Activated naive CD8-positive, alpha-beta T cell (primary cell): ENCODE measurements around the gene SAMD1.

Experiments used
- H3K27ac Mint-ChIP-seq: one replicate; pipeline ENCODE4 v1.8.0; 2021; ENCODE audit warnings: mixed read lengths
- H3K27me3 Mint-ChIP-seq: one replicate; pipeline ENCODE4 v1.8.0; 2021; ENCODE audit warnings: mixed read lengths
- H3K36me3 Mint-ChIP-seq: one replicate; pipeline ENCODE4 v1.8.0; 2021; ENCODE audit warnings: mixed read lengths
- H3K4me1 Mint-ChIP-seq: one replicate; pipeline ENCODE4 v1.8.0; 2021; ENCODE audit warnings: low read depth, mixed read lengths
- H3K4me3 Mint-ChIP-seq: one replicate; pipeline ENCODE4 v1.8.0; 2021; ENCODE audit warnings: mild to moderate bottlenecking, mixed read lengths
- H3K9me3 Mint-ChIP-seq: one replicate; pipeline ENCODE4 v1.8.0; 2021; ENCODE audit warnings: low read depth, mixed read lengths

Gene SAMD1

DNA sequence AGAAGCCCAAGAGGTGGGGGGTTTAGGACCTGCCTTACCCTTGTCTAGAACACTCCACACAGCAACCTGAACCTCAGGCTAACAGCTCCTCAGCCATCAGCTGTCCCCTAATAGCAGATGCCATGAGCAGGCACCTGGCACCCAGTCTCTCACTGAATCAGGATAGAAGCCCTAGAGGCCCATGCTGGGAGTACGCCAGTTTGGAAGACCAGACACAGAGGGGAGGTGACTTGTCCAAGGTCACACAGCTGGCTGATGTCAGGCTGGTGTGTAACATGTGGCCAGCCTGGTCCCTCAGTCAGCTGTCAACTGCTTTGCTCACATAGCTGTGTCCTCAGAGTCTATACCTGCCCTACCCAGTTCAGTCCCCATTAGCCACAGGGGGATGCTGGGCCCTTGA lies 12.8 kb upstream of the SAMD1 start:
- Mint-ChIP-seq H3K4me1 (no peaks in the 10 kb centered on the region), H3K9me3 (no peaks in the 10 kb centered on the region), H3K36me3 (no peaks in the 10 kb centered on the region), H3K27ac (no peak overlapping the region), H3K27me3 (no peaks in the 10 kb centered on the region), H3K4me3 (no peak overlapping the region)

DNA sequence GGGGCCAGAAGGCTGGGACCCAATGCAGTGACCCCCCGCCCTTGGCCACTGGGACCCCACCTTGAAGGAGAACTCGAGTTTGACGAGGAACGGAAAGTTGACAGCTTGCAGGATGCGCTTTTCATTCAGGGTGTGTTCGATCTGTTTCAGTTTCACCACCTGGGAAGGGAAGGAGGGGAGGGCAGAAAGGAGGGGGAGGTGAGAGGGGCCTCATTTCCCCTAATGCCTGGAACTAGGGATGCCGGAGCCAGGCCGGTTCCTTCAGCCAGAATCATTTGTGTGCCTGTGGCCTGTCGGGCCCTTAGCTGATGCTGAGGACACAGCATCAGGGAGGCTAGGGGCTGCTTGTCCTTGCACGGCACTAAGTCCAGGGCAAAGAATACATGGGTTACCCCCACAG lies 12.2 kb upstream of the SAMD1 start:
- no peaks in the 10 kb centered on the region for H3K9me3 Mint-ChIP-seq
- H3K4me1 Mint-ChIP-seq, result no peaks in the 10 kb centered on the region
- H3K36me3 Mint-ChIP-seq, result no peaks in the 10 kb centered on the region
- no peak overlapping the region for H3K4me3 Mint-ChIP-seq
- no peak overlapping the region for H3K27ac Mint-ChIP-seq
- H3K27me3 Mint-ChIP-seq, result no peaks in the 10 kb centered on the region

DNA sequence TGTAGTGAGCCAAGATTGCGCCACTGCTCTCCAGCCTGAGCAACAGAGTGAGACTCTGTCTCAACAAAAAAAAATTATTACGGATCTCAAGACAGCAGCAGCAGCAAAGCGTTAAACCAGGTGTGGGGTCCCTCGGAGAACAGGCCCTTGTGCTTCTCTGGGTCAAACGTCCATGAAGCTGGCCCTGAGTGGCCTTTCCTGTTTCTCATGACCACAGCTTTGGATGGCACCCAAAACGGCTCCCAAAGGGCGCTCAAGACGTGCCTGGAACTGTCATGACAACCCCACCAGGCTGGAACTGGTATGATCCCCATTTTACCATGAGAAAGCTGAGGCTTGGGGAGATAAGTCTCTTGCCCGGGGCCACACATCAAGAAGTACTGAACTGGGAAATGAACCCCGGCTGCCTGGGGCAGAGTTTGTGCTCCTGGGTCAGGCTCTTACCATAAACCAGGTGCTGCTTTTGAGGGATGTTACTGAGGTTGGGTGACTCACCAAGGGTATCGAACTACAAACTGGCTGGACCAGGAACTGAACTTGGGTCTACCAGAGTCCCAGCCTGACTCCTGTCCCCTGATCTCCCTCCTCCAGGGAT lies 11.6 kb upstream of the SAMD1 start:
- Mint-ChIP-seq H3K4me1 (no peaks in the 10 kb centered on the region), H3K36me3 (no peaks in the 10 kb centered on the region), H3K9me3 (no peaks in the 10 kb centered on the region), H3K27me3 (no peaks in the 10 kb centered on the region), H3K27ac (no peak overlapping the region), H3K4me3 (no peak overlapping the region)

- Mint-ChIP-seq H3K9me3 (no peaks in the 10 kb centered on the region), H3K4me3 (no peak overlapping the region), H3K27me3 (no peaks in the 10 kb centered on the region), H3K36me3 (no peaks in the 10 kb centered on the region), H3K4me1 (no peaks in the 10 kb centered on the region), H3K27ac (no peak overlapping the region)
Measured at GRCh38 chr19:14101003-14101545, 10.5 kb upstream of the SAMD1 start.

GRCh38 chr19:14097532-14098151 lies 7.1 kb upstream of the SAMD1 start:
- Mint-ChIP-seq H3K9me3 (no peaks in the 10 kb centered on the region), H3K36me3 (peaks cover 2% of the 10 kb centered on the region), H3K4me1 (peaks cover 4% of the 10 kb centered on the region), H3K4me3 (no peak overlapping the region), H3K27me3 (no peaks in the 10 kb centered on the region), H3K27ac (no peak overlapping the region)

- no peak overlapping the region for H3K4me3 Mint-ChIP-seq
- H3K36me3 Mint-ChIP-seq, result peaks cover 2% of the 10 kb centered on the region
- H3K9me3 Mint-ChIP-seq, result no peaks in the 10 kb centered on the region
- H3K27me3 Mint-ChIP-seq, result no peaks in the 10 kb centered on the region
- H3K4me1 Mint-ChIP-seq, result peaks cover 12% of the 10 kb centered on the region
- H3K27ac Mint-ChIP-seq, result no peak overlapping the region
Measured at GRCh38 chr19:14096272-14096992, 5.9 kb upstream of the SAMD1 start.

DNA sequence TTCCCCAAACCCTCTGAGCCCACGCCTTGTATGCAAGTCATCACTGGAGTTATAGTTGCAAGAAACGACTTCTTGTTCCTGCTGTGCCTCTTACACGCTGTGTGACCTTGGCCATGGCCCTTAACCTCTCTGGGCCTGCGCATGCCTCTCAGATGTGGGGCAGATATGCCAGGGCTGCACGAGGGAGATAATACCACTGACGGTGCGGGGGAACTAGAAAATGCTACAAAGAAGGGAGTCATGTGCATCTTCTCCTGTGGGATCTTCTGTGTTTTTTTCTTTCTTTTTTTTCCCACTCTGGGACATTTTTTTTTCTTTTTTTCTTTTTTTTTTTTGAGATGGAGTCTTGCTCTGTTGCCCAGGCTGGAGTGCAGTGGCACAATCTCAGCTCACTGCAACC lies 4.3 kb upstream of the SAMD1 start:
- no peaks in the 10 kb centered on the region for H3K9me3 Mint-ChIP-seq
- H3K4me1 Mint-ChIP-seq, result peaks cover 13% of the 10 kb centered on the region
- H3K27ac Mint-ChIP-seq, result peak overlapping the region; percentile 76
- H3K36me3 Mint-ChIP-seq, result peaks cover 2% of the 10 kb centered on the region
- no peak overlapping the region for H3K4me3 Mint-ChIP-seq
- H3K27me3 Mint-ChIP-seq, result no peaks in the 10 kb centered on the region

DNA sequence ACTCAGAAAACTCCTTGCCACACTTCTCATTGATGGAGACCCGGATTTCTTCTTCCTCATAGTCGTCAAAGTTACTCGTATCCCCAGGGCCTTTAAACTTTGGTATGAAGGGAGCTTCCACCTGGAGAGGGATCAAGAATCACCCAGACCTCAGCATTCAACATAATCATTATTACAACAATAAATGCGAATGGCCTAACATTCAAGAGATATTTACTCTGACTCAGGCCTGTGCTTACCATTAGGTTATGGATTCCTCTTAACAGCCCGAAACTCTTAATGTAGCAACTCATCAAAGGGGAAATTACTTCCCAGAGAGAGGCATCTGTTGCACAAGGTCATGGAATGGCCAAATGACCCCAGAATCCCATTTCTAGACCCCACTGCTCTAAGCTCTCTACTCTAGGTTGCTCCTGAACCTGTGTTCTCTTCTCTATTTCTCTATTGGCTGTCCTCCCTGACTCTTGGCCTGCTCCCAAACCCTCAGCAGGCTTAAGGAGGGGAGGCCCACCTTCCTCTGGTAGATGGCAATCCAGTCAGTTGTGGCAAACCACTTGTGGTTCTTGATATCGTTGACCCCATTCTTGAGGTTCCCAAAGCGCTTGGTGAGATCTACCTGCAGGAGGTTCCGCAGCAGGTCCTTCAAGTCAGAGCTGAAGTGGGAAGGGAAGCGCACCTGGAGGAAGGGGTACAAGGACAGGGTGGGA lies 2.7 kb upstream of the SAMD1 start:
- Mint-ChIP-seq H3K4me1 (peaks cover 18% of the 10 kb centered on the region), H3K9me3 (no peaks in the 10 kb centered on the region), H3K36me3 (peaks cover 6% of the 10 kb centered on the region), H3K27me3 (no peaks in the 10 kb centered on the region), H3K4me3 (peak overlapping the region; percentile 59), H3K27ac (peak overlapping the region; percentile 58)

GRCh38 chr19:14091813-14092462 lies 1.4 kb upstream of the SAMD1 start:
- H3K36me3 Mint-ChIP-seq, result peaks cover 6% of the 10 kb centered on the region
- no peaks in the 10 kb centered on the region for H3K9me3 Mint-ChIP-seq
- peaks cover 18% of the 10 kb centered on the region for H3K4me1 Mint-ChIP-seq
- H3K4me3 Mint-ChIP-seq, result peak overlapping the region; percentile 99
- peak overlapping the region; percentile 100 for H3K27ac Mint-ChIP-seq
- H3K27me3 Mint-ChIP-seq, result no peaks in the 10 kb centered on the region

DNA sequence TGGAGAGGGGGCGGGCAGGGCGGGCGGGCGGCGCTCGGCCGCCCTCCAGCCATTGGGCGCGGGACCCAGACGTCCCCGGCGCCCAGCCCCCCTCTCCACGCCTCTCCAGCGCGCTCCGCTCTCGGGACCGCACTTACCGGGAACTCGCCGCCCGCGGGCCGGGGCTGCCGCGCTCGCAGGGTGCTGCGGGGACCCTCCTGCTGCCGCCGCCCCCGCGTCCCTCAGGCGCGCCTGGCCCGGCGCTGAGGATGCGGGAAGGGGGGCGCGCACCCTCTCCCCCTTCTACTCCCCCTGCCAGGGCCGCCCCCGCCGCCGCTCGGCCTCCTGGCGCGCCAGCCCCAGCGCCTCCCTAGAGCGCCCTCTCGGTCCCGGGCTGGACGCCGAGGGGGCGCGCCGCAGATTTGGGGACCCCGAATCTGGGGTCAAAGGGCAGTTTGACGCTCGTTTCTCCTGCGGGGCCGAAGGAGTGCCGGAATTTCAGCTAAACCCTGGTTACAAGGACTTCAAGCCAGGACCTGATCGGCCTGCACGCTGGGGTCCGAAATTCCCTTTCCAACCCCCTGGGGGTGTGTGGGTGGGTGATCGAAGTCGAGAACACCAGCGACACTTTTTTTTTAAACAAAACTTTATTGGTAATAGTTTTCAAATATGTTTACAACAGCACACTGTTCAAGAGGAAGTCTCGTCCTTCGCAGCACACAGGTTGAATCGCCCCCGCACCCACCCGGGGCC lies 696 bp upstream of the SAMD1 start:
- Mint-ChIP-seq H3K4me1 (peaks cover 20% of the 10 kb centered on the region), H3K27ac (peak overlapping the region; percentile 100), H3K4me3 (peak overlapping the region; percentile 99), H3K9me3 (no peaks in the 10 kb centered on the region), H3K36me3 (peaks cover 6% of the 10 kb centered on the region), H3K27me3 (no peaks in the 10 kb centered on the region)

DNA sequence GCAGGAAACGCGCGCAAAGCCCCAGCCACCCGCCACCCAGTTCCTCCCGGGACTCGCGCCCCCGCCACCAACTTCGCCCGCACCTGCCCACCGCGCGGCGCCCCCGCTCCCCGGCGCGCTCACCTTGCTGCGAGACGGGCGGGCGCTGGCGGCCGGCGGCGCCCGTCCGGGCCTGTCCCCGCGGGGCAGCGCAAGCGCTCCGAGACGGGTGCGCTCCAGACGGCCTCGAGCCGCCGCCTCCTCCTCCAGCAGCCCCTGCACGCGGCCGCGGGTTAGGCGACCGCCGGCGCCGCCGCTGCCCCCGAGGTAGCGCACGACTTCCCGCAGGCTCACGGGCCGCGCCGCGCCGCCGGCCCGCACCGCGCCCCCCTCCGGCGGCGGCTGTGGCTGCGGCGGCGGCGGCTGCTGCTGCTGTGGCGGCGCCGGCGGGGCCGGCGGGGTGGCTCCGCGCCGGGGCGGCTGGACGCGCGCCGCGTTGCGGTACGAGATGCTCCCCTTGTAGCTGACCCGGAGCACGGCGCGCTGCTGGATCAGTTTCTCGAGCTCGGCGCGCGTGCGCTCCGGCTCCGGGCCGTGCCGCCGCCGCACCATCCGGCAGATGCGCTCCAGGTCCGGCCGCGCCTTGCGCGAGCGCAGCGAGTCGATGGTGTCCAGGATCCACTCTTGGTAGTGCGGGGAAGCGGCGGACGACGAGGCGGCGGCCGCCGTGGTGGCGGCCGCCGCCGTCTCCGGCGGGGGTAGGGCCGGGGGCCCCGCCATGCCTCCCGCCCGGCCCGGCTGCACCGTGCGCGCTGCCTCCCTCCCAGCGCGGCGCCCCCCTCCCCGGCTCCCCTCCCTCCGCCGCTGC lies 666 bp downstream of the SAMD1 start:
- Mint-ChIP-seq H3K4me1 (peaks cover 20% of the 10 kb centered on the region), H3K36me3 (peaks cover 6% of the 10 kb centered on the region), H3K27ac (peak overlapping the region; percentile 88), H3K9me3 (no peaks in the 10 kb centered on the region), H3K4me3 (peak overlapping the region; percentile 88), H3K27me3 (no peaks in the 10 kb centered on the region)

- Mint-ChIP-seq H3K4me1 (peaks cover 20% of the 10 kb centered on the region), H3K27ac (peak overlapping the region; percentile 88), H3K4me3 (peak overlapping the region; percentile 88), H3K36me3 (peaks cover 6% of the 10 kb centered on the region), H3K27me3 (no peaks in the 10 kb centered on the region), H3K9me3 (no peaks in the 10 kb centered on the region)
Measured at GRCh38 chr19:14089412-14089661, 1.2 kb downstream of the SAMD1 start.

DNA sequence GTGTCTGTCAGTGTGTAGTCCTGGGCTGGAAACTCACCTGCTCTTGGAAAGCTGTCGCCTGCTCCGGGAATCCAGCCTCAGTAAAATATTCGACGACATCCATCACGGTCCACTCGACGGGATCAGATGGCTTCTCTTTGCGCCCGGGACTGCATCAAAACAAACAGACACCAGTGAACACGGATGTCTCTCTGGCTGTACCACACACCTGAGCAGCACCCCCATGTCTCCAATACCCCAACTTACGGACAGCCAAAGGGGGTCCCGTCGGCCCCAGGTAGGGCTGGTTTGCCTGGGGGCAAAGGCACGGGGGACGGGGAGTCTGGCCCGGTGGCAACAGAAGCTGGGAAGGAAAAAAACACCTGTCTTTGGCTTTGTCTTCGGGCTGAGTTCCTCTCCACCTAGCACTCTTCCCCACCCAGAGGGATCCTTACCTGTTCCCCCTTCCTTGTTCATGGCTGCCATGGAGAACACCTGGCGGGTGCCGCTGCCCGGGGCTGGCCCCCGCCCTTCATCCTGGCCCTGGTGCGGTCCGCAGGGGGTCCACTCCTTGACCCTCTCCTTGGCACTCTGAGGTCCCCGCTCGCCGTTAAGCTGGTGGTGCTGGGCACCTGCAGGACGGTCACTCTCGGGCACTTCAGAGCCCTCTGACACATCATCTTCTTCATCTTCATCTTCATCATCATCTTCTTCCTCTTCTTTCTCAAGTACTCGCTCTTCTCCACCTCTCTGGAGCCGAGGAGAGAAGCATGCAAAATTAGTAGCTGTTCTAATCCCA lies 1.7 kb downstream of the SAMD1 start:
- peak overlapping the region; percentile 88 for H3K27ac Mint-ChIP-seq
- no peaks in the 10 kb centered on the region for H3K27me3 Mint-ChIP-seq
- peaks cover 20% of the 10 kb centered on the region for H3K4me1 Mint-ChIP-seq
- peak overlapping the region; percentile 88 for H3K4me3 Mint-ChIP-seq
- H3K36me3 Mint-ChIP-seq, result peaks cover 6% of the 10 kb centered on the region
- H3K9me3 Mint-ChIP-seq, result no peaks in the 10 kb centered on the region
